ENCODE measurements around the gene CIPC. TPM values are rescaled to one million over a fixed set of nuclear protein-coding genes. Genes with fewer than 3 reads are reported as not detected.

Gene CIPC
- total RNA-seq, 1 donor from 2014 or later, result 22.5 TPM

- Histone ChIP-seq H3K9ac (no peak overlapping the region), H3K27me3 (no peaks in the 10 kb centered on the region), H3K79me2 (ENCODE audit: low read depth) (no peaks in the 10 kb centered on the region), H3K27ac (no peak overlapping the region), H3K4me2 (no peak overlapping the region), H3K4me3 (no peak overlapping the region), H3K36me3 (no peaks in the 10 kb centered on the region), H2AFZ (replicated peaks) (no peak overlapping the region), H3K9me3 (ENCODE audit: low read depth) (no peaks in the 10 kb centered on the region), H3K4me1 (peaks cover 7% of the 10 kb centered on the region), H3F3A (ENCODE audit: low read depth) (no peaks in the 10 kb centered on the region), H4K20me1 (ENCODE audit: low read depth) (no peaks in the 10 kb centered on the region)
- Mint-ChIP-seq H3K4me3 (no peak overlapping the region), H3K27ac (no peak overlapping the region), H3K27me3 (ENCODE audit: insufficient read depth, low read depth) (peaks cover 13% of the 10 kb centered on the region), H3K36me3 (peaks cover 2% of the 10 kb centered on the region), H3K4me1 (peaks cover 54% of the 10 kb centered on the region), H3K9me3 (no peaks in the 10 kb centered on the region)
- no peak for DNase-seq (ENCODE audit: low spot score)
- TF ChIP-seq, protein P1, sequence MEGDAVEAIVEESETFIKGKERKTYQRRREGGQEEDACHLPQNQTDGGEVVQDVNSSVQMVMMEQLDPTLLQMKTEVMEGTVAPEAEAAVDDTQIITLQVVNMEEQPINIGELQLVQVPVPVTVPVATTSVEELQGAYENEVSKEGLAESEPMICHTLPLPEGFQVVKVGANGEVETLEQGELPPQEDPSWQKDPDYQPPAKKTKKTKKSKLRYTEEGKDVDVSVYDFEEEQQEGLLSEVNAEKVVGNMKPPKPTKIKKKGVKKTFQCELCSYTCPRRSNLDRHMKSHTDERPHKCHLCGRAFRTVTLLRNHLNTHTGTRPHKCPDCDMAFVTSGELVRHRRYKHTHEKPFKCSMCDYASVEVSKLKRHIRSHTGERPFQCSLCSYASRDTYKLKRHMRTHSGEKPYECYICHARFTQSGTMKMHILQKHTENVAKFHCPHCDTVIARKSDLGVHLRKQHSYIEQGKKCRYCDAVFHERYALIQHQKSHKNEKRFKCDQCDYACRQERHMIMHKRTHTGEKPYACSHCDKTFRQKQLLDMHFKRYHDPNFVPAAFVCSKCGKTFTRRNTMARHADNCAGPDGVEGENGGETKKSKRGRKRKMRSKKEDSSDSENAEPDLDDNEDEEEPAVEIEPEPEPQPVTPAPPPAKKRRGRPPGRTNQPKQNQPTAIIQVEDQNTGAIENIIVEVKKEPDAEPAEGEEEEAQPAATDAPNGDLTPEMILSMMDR (IDR thresholded peaks at IDR 0.05), result no peak
- no peak for TF ChIP-seq EZH2 (IDR thresholded peaks at IDR 0.05)
- TF ChIP-seq EZH2phosphoT487 (IDR thresholded peaks at IDR 0.05), result no peak
These were observed 35.8 kb upstream of the CIPC start for GRCh38 chr14:77062261-77062660.

GRCh38 chr14:77063571-77064171 lies 34.4 kb upstream of the CIPC start:
- H3K27ac Mint-ChIP-seq, result peak overlapping the region; percentile 95
- no peaks in the 10 kb centered on the region for H3K9me3 ChIP-seq (ENCODE audit: low read depth)
- no peak overlapping the region for H2AFZ ChIP-seq (replicated peaks)
- H3K4me1 Mint-ChIP-seq, result peaks cover 50% of the 10 kb centered on the region
- H3K27me3 Mint-ChIP-seq (ENCODE audit: insufficient read depth, low read depth), result peaks cover 15% of the 10 kb centered on the region
- no peaks in the 10 kb centered on the region for H3K36me3 ChIP-seq
- no peak for DNase-seq (ENCODE audit: low spot score)
- no peaks in the 10 kb centered on the region for H3F3A ChIP-seq (ENCODE audit: low read depth)
- peaks cover 7% of the 10 kb centered on the region for H3K4me1 ChIP-seq
- TF ChIP-seq, protein P1 (IDR thresholded peaks at IDR 0.05), result no peak
- TF ChIP-seq EZH2phosphoT487 (IDR thresholded peaks at IDR 0.05) (no peak), EZH2 (IDR thresholded peaks at IDR 0.05) (no peak)
- H3K79me2 ChIP-seq (ENCODE audit: low read depth), result no peaks in the 10 kb centered on the region
- H3K4me3 Mint-ChIP-seq, result peak overlapping the region; percentile 22
- no peak overlapping the region for H3K4me3 ChIP-seq
- H3K9me3 Mint-ChIP-seq, result no peaks in the 10 kb centered on the region
- H3K9ac ChIP-seq, result no peak overlapping the region
- H3K4me2 ChIP-seq, result no peak overlapping the region
- no peak overlapping the region for H3K27ac ChIP-seq
- H3K36me3 Mint-ChIP-seq, result peaks cover 2% of the 10 kb centered on the region
- no peaks in the 10 kb centered on the region for H4K20me1 ChIP-seq (ENCODE audit: low read depth)
- H3K27me3 ChIP-seq, result no peaks in the 10 kb centered on the region

GRCh38 chr14:77064521-77065178 lies 33.4 kb upstream of the CIPC start:
- H3K27ac ChIP-seq, result no peak overlapping the region
- H3K27me3 ChIP-seq, result no peaks in the 10 kb centered on the region
- no peaks in the 10 kb centered on the region for H3F3A ChIP-seq (ENCODE audit: low read depth)
- Mint-ChIP-seq H3K9me3 (no peaks in the 10 kb centered on the region), H3K4me3 (no peak overlapping the region), H3K36me3 (peaks cover 2% of the 10 kb centered on the region), H3K27ac (peak overlapping the region; percentile 73), H3K27me3 (ENCODE audit: insufficient read depth, low read depth) (peaks cover 13% of the 10 kb centered on the region), H3K4me1 (peaks cover 49% of the 10 kb centered on the region)
- no peaks in the 10 kb centered on the region for H3K9me3 ChIP-seq (ENCODE audit: low read depth)
- no peak overlapping the region for H2AFZ ChIP-seq (replicated peaks)
- H3K36me3 ChIP-seq, result no peaks in the 10 kb centered on the region
- H3K9ac ChIP-seq, result no peak overlapping the region
- no peak overlapping the region for H3K4me2 ChIP-seq
- no peak for TF ChIP-seq EZH2phosphoT487 (IDR thresholded peaks at IDR 0.05)
- no peak for TF ChIP-seq EZH2 (IDR thresholded peaks at IDR 0.05)
- TF ChIP-seq, protein P1 (IDR thresholded peaks at IDR 0.05), result no peak
- H3K4me1 ChIP-seq, result peaks cover 7% of the 10 kb centered on the region
- no peaks in the 10 kb centered on the region for H4K20me1 ChIP-seq (ENCODE audit: low read depth)
- DNase-seq (ENCODE audit: low spot score), result no peak
- H3K4me3 ChIP-seq, result no peak overlapping the region
- no peaks in the 10 kb centered on the region for H3K79me2 ChIP-seq (ENCODE audit: low read depth)

All from neural progenitor cell (in vitro differentiated cells).